ENCODE data around the gene POGZ. TPM values are rescaled to one million over a fixed set of nuclear protein-coding genes. Genes with fewer than 3 reads are reported as not detected.

Gene POGZ
- total RNA-seq, 1 experiment from 2014 or later = 102 TPM

DNA sequence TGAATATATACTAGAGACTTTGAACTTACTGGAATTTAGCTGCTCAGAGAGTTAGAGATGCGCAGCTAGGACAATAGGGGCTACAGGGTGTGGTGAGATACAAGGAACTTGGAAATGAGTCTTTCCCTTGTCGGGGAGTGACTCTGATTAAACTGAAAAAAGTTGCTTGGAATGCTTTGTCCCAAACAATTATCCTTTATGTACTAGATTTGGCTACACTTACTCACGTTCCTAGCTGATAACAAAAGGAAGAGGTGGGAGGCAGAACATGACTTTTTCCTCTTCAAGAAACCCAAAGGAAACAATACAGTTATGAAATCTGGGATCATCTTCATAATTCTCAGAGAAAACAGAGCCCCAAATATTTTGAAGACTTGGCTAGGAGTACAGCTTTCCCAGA lies 45.0 kb upstream of the POGZ start:
- Mint-ChIP-seq H3K27me3 (ENCODE audit: low read depth) (peaks cover 2% of the 10 kb centered on the region), H3K9me3 (no peaks in the 10 kb centered on the region), H3K4me3 (no peak overlapping the region), H3K4me1 (peaks cover 0 to 5% of the 10 kb centered on the region in 2 experiments; a peak in 1 of 4 replicates), H3K36me3 (ENCODE audit: insufficient read depth in 1 of 3, low read depth in 3 of 3) (no peaks in the 10 kb centered on the region), H3K27ac (no peak overlapping the region; a peak in 1 of 7 replicates)
- Histone ChIP-seq H3K4me2 (ENCODE audit: insufficient read depth, insufficient read length, low read length) (no peak overlapping the region), H3K23me2 (ENCODE audit: insufficient read length, low read depth, low read length, poor library complexity, severe bottlenecking) (no peaks in the 10 kb centered on the region), H2AK5ac (ENCODE audit: insufficient read length, low read length) (no peak overlapping the region), H3K9ac (ENCODE audit: extremely low read depth, insufficient read length, low read length) (no peak overlapping the region), H3T11ph (ENCODE audit: low read length) (no peak overlapping the region), H2BK12ac (ENCODE audit: insufficient read length, low read depth, low read length) (no peak overlapping the region), H4K20me1 (ENCODE audit: control insufficient read depth, insufficient read depth, insufficient read length) (no peaks in the 10 kb centered on the region), H2BK20ac (ENCODE audit: low read depth, low read length, poor library complexity, severe bottlenecking) (no peak overlapping the region), H3K9me3 (ENCODE audit: control insufficient read depth, low read depth, low read length) (no peaks in the 10 kb centered on the region), H3K27me3 (ENCODE audit: insufficient read depth, low read length) (no peaks in the 10 kb centered on the region), H3K4ac (ENCODE audit: low read depth, low read length) (no peak overlapping the region), H2BK15ac (ENCODE audit: low read depth, low read length) (no peak overlapping the region), H3K56ac (ENCODE audit: insufficient read length, low read depth, low read length) (no peak overlapping the region), H2BK120ac (ENCODE audit: low read depth, low read length, poor library complexity, severe bottlenecking) (no peak overlapping the region), H3K79me2 (ENCODE audit: insufficient read depth, low read length) (no peaks in the 10 kb centered on the region), H2AFZ (ENCODE audit: low read length) (no peak overlapping the region), H3K23ac (ENCODE audit: insufficient read length, low read depth, low read length) (no peak overlapping the region), H2BK5ac (ENCODE audit: insufficient read length, low read length) (no peak overlapping the region), H3K27ac (ENCODE audit: insufficient read length, low read depth, low read length) (no peak overlapping the region), H3K79me1 (ENCODE audit: insufficient read depth, low read depth, low read length, poor library complexity, severe bottlenecking) (no peaks in the 10 kb centered on the region), H3K14ac (ENCODE audit: insufficient read depth, low read length) (no peak overlapping the region), H4K8ac (replicated peaks; ENCODE audit: insufficient read length, low read depth, low read length) (no peak overlapping the region), H3K4me1 (ENCODE audit: insufficient read depth, low read length) (no peaks in the 10 kb centered on the region), H4K5ac (ENCODE audit: insufficient read length, low read depth, low read length) (no peak overlapping the region), H4K91ac (ENCODE audit: insufficient read length, low read depth, low read length) (no peak overlapping the region), H3K18ac (ENCODE audit: insufficient read length, low read depth, low read length) (no peak overlapping the region)
- WGBS (ENCODE audit: extremely low coverage, insufficient read length, low lambda C conversion rate) = no CpG with 5 or more reads among the region's 3 CpGs
- no peak for DNase-seq
- TF ChIP-seq, protein P1, sequence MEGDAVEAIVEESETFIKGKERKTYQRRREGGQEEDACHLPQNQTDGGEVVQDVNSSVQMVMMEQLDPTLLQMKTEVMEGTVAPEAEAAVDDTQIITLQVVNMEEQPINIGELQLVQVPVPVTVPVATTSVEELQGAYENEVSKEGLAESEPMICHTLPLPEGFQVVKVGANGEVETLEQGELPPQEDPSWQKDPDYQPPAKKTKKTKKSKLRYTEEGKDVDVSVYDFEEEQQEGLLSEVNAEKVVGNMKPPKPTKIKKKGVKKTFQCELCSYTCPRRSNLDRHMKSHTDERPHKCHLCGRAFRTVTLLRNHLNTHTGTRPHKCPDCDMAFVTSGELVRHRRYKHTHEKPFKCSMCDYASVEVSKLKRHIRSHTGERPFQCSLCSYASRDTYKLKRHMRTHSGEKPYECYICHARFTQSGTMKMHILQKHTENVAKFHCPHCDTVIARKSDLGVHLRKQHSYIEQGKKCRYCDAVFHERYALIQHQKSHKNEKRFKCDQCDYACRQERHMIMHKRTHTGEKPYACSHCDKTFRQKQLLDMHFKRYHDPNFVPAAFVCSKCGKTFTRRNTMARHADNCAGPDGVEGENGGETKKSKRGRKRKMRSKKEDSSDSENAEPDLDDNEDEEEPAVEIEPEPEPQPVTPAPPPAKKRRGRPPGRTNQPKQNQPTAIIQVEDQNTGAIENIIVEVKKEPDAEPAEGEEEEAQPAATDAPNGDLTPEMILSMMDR (conservative IDR thresholded peaks at IDR 0.05) = no peak

All from H9 (cell line).